Peyer's patch (tissue), 4 donors: ENCODE data around the gene IGSF9B. TPM values are rescaled to one million over a fixed set of nuclear protein-coding genes. Genes with fewer than 3 reads are reported as not detected.

Experiments used
- DNase-seq, 3 donors: peaks; one replicate each; pipeline ENCODE4 v3.0.0-alpha.2; 2017 to 2019
- H3K27ac ChIP-seq, 4 donors: fragments of 200-600 bp; sonication (generic); one replicate each; pipeline ENCODE4 v1.5.1; 2016 to 2019
- H3K27me3 ChIP-seq, 2 donors: fragments of 200-600 bp; sonication (generic); one replicate each; pipeline ENCODE4 v1.5.1; 2019
- H3K36me3 ChIP-seq, 3 donors: fragments of 200-600 bp; sonication (generic); one replicate each; pipeline ENCODE4 v1.5.1; 2016 to 2019
- H3K4me1 ChIP-seq, 4 donors: fragments of 200-600 bp; sonication (generic); one replicate each; pipeline ENCODE4 v1.5.1; 2016 to 2019
- H3K4me3 ChIP-seq, 4 donors: fragments of 200-600 bp; sonication (generic); 1 replicate in 3 of 4; 2 replicates in 1 of 4; pipeline ENCODE4 v1.5.1; 2016 to 2019; ENCODE audit warnings: mild to moderate bottlenecking in 1 of 4
- H3K9me3 ChIP-seq, 4 donors: fragments of 200-600 bp; sonication (generic); one replicate each; pipeline ENCODE4 v1.5.1; 2016 to 2019; ENCODE audit warnings: mild to moderate bottlenecking in 1 of 4
- CTCF ChIP-seq, 6 experiments: fragments of 450-650 bp in 4 of 6; fragments of 200-600 bp in 2 of 6; sonication (generic) in 1 of 6; IDR thresholded peaks; one replicate each; pipeline ENCODE4 v1.5.1; 2017 to 2019; ENCODE audit warnings: antibody characterized with exemption in 6 of 6, mild to moderate bottlenecking in 3 of 6, moderate library complexity in 1 of 6
- POLR2A ChIP-seq, 2 donors: fragments of 450-650 bp; IDR thresholded peaks; one replicate each; pipeline ENCODE4 v1.5.1; 2017; ENCODE audit warnings: antibody characterized with exemption in 2 of 2, mild to moderate bottlenecking in 2 of 2, moderate library complexity in 2 of 2
- total RNA-seq, 4 donors: library from RNA; depleted of rRNA; stranded (reverse); fragments of >200 nt; gene quantifications; one replicate each; pipeline ENCODE4 v1.1.0, GENCODE V29; 2016

IGSF9B gene
- total RNA-seq, 4 donors from 2014 or later, result 1.1 to 22.3 (median 5.0) TPM

DNA sequence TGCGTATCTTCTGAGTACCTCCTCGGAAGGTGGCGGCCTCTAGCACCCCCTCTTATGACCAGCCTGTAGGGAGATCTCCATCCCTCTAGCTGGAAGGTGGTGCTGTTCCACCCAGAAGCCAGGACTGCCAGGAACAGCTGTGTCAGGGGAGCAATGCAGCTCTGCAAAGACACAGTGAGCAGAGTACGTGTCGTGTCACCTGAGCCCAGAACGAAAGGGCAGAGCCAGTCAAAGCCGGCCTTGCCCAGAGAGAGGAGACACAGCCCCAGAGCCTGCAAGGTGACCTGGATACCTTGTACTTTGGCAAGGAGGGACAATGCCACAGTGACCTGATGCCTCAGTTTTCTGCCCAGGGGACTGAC is 18.7 kb upstream of the IGSF9B start:
- Histone ChIP-seq H3K4me1 (no peaks in the 10 kb centered on the region), H3K36me3 (no peaks in the 10 kb centered on the region), H3K9me3 (no peaks in the 10 kb centered on the region), H3K4me3 (no peak overlapping the region), H3K27me3 (no peaks in the 10 kb centered on the region), H3K27ac (no peak overlapping the region)
- TF ChIP-seq CTCF (IDR thresholded peaks at IDR 0.05), result no peak
- TF ChIP-seq POLR2A (IDR thresholded peaks at IDR 0.05), result no peak
- no peak for DNase-seq

GRCh38 chr11:133974836-133975487 is 18.2 kb upstream of the IGSF9B start:
- TF ChIP-seq POLR2A (IDR thresholded peaks at IDR 0.05) (no peak), CTCF (IDR thresholded peaks at IDR 0.05) (no peak)
- no peak overlapping the region for H3K4me3 ChIP-seq
- no peak for DNase-seq
- no peaks in the 10 kb centered on the region for H3K4me1 ChIP-seq
- H3K27ac ChIP-seq, result no peak overlapping the region
- no peaks in the 10 kb centered on the region for H3K9me3 ChIP-seq
- H3K27me3 ChIP-seq, result no peaks in the 10 kb centered on the region
- H3K36me3 ChIP-seq, result no peaks in the 10 kb centered on the region

DNA sequence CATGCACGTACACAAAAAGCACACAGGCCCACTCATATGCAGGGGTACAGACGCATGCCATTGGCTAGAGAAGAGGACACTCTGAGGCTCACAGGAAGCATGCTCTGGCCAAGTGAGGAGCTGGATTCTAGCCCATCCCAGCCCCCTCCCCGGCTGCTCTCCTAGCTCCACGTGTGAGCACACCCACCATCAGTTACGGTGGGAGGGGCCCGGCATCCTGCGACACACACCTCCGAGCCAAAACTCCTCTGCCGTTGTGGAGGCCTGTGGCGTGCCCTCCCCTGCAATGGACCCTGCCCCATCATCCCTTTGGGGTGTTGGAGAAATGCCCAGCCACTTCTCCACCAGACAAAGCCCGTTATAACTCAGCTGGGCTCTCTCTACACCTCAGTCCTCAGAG is 15.1 kb upstream of the IGSF9B start:
- Histone ChIP-seq H3K4me3 (no peak overlapping the region), H3K27ac (no peak overlapping the region), H3K9me3 (no peaks in the 10 kb centered on the region), H3K4me1 (no peaks in the 10 kb centered on the region), H3K36me3 (no peaks in the 10 kb centered on the region), H3K27me3 (no peaks in the 10 kb centered on the region)
- no peak for DNase-seq
- TF ChIP-seq CTCF (IDR thresholded peaks at IDR 0.05) (no peak), POLR2A (IDR thresholded peaks at IDR 0.05) (no peak)

- Histone ChIP-seq H3K4me1 (no peaks in the 10 kb centered on the region), H3K27me3 (no peaks in the 10 kb centered on the region), H3K9me3 (no peaks in the 10 kb centered on the region), H3K4me3 (no peak overlapping the region), H3K36me3 (no peaks in the 10 kb centered on the region), H3K27ac (no peak overlapping the region)
- TF ChIP-seq POLR2A (IDR thresholded peaks at IDR 0.05), result no peak
- no peak for TF ChIP-seq CTCF (IDR thresholded peaks at IDR 0.05)
- no peak for DNase-seq
These were observed 12.3 kb upstream of the IGSF9B start for GRCh38 chr11:133969112-133969511.

GRCh38 chr11:133968300-133968699 is 11.5 kb upstream of the IGSF9B start:
- Histone ChIP-seq H3K27me3 (no peaks in the 10 kb centered on the region), H3K4me1 (no peaks in the 10 kb centered on the region), H3K36me3 (no peaks in the 10 kb centered on the region), H3K9me3 (no peaks in the 10 kb centered on the region), H3K27ac (no peak overlapping the region), H3K4me3 (no peak overlapping the region)
- TF ChIP-seq POLR2A (IDR thresholded peaks at IDR 0.05) (no peak), CTCF (IDR thresholded peaks at IDR 0.05) (no peak)
- DNase-seq, result no peak
